GM04504 (cell line): ENCODE results near the gene NFIC.

Source experiments
- DNase-seq: peaks from one replicate; pipeline ENCODE4 v3.0.0-alpha.2; 2012; ENCODE audit warnings: low read depth

NFIC gene

GRCh38 chr19:3468211-3468610 lies 101.8 kb downstream of the NFIC start:
- DNase-seq: no peak

- no peak for DNase-seq
Measured at GRCh38 chr19:3469638-3470499, 103.5 kb downstream of the NFIC start.

GRCh38 chr19:3470500-3471128 lies 104.2 kb downstream of the NFIC start:
- no peak for DNase-seq

- no peak for DNase-seq
Measured at GRCh38 chr19:3471954-3472655, 105.7 kb downstream of the NFIC start.

DNA sequence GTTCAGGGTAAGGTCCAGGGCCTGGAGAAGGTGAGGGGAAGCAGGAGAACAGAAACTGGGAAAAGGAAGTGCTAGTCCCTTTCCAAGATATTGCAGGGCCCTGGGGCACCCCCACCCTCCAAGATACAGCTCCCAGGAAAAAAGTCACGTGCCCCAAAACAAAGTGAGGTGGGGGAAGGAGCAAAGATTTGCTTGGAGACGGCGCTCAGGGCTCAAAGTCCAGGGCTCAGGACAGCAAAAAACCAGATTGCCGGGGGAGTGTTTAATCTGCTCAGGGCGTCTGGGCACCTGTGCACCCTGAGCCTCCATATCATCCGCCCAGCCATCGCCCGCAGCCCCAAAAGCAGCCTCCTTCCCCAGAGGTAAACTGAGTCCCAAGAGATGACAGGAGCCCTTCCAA lies 107.6 kb downstream of the NFIC start:
- DNase-seq: no peak

- DNase-seq: no peak
Measured at GRCh38 chr19:3474614-3475013, 108.2 kb downstream of the NFIC start.

DNA sequence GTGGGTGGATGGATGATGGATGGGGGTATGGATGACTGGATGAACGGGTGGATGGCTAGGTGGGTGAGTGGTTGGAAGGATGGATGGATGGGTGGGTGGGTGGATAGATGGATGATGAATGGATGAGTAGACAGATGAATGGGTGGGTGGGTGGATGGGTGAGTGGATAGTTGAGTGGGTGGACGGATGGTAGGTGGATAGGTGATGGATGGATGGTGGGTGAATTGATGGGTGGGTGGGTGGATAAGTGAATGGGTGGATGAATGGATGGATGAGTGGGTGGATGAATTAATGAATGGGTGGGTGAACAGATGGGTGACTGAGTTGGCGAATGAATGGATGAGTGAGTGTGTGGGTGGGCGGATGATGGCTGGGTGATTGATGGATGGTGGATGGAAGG lies 109.1 kb downstream of the NFIC start:
- DNase-seq: no peak

DNA sequence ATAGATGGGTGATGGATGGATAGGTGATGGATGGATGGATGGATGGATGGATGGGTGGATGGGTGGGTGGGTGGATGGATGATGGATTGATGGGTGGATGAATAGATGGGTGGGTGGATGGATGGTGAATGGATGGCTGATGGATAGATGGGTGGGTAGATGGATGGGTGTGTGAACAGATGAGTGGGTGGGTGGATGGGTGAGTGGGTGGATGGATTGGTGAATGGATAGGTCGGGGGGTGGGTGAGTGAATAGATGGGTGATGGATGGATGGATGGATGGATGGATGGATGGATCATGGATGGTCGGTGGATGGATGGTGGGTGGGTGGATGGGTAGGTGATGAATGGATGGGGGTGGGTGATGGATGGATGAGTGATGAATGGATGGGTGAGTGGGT lies 110.4 kb downstream of the NFIC start:
- no peak for DNase-seq

GRCh38 chr19:3477506-3477905 lies 111.1 kb downstream of the NFIC start:
- DNase-seq: no peak

DNA sequence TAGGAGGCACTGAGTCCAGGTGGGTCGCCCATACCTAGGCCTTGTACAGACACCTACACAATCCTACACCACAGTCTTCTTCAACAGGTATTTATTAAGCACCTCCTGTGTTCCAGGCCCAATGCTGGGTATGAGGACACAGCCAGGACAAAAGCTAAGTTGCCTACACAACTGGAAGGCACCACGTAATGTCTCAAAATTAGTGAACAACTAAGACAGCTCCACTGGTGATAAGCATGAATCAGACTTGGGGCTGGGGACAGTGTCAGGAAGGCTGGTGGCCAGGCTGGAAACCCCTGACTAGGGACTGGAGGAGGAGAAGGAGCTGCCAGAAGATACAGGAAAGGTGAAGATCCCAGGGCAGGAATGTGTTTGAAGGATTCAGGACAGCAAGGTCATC lies 111.6 kb downstream of the NFIC start:
- DNase-seq: no peak

- DNase-seq: no peak
Measured at GRCh38 chr19:3478409-3479176, 112.2 kb downstream of the NFIC start.

DNA sequence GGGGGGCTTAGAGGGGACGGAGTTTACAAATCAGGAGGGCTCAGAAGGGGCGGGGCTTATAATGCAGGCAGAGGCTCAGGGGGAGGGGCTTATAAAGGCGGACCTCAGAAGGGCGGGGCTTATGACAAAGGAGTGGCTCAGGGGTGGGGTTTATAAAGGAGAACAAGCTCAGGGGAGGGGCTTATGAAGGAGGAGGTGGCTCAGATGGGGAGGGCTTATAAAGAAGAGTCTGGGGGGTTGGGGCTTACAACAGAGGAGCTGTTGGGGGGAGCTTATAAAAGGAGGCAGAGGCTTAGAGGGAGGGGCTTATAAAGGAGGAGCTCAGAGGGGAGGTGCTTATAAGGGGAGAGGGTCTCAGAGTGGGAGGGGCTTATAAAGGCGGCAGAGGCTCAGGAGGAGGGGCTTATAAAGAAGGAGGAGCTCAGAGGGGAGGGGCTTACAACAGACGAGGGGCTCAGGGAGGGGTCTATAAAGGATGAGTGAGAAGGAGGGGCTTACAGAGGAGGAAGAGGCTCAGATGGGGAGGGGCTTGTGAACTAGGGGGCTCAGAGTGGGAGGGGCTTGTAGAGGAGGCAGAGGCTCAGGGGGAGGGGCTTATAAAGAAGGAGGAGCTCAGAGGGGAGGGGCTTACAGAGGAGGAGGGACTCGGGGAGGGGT lies 112.9 kb downstream of the NFIC start:
- DNase-seq: no peak

DNA sequence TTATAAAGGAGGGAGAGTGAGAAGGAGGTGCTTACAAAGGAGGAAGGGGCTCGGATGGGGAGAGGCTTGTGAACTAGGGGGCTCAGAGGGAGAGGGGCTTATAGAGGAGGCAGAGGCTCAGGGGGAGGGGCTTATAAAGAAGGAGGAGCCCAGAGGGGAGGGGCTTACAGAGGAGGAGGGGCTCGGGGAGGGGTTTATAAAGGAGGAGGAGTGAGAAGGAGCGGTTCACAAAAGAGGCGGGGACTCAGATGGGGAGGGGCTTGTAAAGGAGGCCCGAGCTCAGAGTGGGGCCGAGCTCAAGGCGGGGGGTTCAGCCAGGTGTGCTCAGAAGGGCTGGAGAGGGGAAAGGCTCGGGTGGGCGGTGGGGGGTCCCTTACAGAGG lies 113.4 kb downstream of the NFIC start:
- DNase-seq: no peak

- no peak for DNase-seq
Measured at GRCh38 chr19:3480383-3481091, 114.2 kb downstream of the NFIC start, which contains the start of gene SMIM24. SMIM24 (minus strand) TSS chr19:3480525; CDS start chr19:3480463, 62 bp downstream.

- DNase-seq: no peak
Measured at GRCh38 chr19:3481241-3482090, 115.1 kb downstream of the NFIC start.

GRCh38 chr19:3482507-3483225 lies 116.3 kb downstream of the NFIC start:
- no peak for DNase-seq

DNA sequence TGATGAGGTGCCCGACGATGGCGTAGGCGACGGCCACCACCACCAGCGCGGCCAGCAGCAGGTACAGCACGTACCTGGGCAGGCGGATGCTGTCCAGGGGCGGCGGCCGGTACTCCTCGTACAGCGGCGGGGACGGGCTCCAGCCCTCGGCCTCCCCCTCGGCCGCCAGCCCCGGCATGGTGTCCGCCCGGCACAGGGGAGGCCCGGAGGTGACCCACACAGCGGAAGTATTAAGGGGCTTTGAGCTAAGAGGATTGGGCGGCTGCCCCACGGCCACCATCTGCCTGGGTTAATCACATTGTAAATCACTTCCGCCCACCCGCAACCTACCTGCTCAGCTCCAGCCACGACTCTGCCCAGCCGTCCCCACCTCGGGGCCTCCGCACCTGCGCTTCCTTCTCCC lies 116.8 kb downstream of the NFIC start, which contains the start of gene SMIM44:
TSS of gene SMIM44 (minus strand) at position 216 of the 403 bp plus-strand sequence. CDS start at position 178, 38 bp downstream.
- DNase-seq: no peak

DNA sequence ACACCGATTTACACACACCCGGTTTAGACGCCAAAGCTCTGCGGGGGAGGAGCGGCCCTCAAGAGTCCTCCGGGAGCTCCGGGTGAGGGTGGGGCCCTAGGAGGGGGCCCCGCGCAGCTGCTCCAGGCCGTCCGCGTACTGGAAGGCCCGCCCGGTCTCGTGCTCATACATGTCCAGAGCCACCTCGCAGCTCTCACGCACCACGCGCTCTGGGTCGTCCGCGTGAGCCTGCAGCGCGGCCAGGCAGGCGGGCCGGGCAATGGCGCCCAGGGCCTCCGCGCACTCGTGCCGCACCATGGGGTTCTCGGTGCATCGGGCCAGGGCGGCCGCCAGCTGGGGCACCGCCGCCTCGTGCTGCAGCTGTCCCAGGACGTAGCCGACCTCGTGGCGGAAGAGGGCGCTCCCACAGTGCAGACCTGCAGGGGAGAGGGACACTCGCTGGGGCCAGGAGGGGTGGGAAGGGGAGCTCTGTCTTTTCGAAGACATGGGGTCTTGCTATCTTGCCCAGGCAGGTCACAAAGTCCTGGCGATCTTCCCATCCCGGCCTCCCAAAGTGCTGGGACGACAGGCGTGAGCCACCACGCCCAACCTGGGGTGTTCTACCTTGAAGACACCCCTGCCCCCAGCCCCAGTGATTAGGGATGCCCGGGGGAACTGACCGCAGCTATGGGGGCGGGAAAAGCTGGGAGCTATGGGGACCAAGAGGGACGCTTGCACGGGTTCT lies 125.2 kb downstream of the NFIC start:
- no peak for DNase-seq
